ENCODE data around the gene PNRC1.

GRCh38 chr6:89082486-89082891 is 1.9 kb downstream of the PNRC1 start:
- TF ChIP-seq CTCF (conservative IDR thresholded peaks at IDR 0.05 in 1 of 2, IDR thresholded peaks at IDR 0.05 in 1 of 2; ENCODE audit: extremely low read depth in 1 of 2, insufficient read depth in 1 of 2, low read depth in 1 of 2, low read length in 2 of 2) (no peak), EZH2 (IDR thresholded peaks at IDR 0.05; ENCODE audit: borderline replicate concordance, low read length) (no peak)
